HG03378 (cell line): ENCODE measurements around the gene ABCB9.
A peak's percentile ranks its signal among the peaks of the same experiment; 100 is the strongest.

ENCODE experiments used
- ATAC-seq: cut with Tn5 transposase; IDR thresholded peaks from one replicate; pipeline ENCODE4 v1.9.1; 2021; ENCODE audit warnings: mild to moderate bottlenecking, moderate library complexity; ENCODE audit not compliant: unreplicated experiment

The ABCB9 gene

GRCh38 chr12:122966743-122967550 lies 684 bp upstream of the ABCB9 start:
- no peak for ATAC-seq

- no peak for ATAC-seq
Measured at GRCh38 chr12:122965321-122965751, 927 bp downstream of the ABCB9 start.

DNA sequence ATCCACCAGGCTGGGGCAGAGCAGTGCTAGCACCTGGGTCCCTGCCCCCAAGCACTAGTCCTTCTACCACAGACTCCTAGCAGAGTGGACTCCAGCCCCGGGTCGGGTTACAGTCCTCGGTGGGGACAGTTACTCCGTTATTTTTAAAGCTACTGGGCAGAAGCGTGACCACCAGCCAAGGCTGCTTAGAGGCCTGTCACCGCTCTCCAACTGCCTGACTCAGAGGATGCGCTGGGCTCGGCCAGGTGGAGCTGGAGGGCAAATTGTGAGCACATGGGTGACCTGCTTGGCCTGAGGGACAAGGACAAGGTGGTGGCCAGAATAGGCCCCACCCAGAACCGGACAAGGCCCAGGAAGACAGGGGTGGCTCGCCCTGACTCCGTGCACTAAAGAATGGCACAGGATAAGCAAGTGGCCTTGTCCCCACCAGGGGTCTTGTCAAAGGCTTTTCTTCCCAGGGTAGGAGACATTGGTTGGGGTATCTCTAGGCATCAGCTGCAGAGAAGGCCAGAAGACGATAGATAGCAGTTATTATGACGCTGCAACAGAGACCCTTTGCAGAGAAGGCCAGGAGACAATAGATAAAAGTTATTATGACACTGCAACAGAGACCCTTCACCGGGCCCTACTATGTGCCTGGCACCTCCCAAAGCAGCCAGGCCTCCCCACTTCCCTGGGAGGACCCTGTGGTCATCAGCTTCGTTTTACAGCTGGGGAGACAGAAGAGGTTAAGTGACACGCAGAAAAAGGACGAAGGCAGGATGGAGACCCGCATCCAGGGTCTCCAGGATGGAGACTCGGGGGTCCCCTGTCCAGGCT lies 1.6 kb downstream of the ABCB9 start:
- no peak for ATAC-seq

DNA sequence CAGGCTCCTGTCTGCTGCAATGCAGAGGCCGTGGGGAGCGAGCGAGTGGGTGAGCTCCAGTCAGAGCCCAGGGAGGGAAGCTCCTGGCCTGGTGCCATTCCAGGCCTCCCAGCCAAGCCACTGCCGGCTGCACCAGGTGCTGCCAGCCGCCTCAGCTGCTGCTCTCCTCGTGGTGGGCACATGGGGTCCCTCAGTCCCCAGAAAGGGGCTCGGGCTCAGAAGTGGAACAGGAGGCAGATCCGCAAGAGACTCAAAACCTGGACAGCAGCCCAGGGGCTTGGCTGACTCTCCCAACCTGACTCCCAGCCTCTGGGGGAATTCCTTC lies 2.4 kb downstream of the ABCB9 start:
- ATAC-seq = no peak

DNA sequence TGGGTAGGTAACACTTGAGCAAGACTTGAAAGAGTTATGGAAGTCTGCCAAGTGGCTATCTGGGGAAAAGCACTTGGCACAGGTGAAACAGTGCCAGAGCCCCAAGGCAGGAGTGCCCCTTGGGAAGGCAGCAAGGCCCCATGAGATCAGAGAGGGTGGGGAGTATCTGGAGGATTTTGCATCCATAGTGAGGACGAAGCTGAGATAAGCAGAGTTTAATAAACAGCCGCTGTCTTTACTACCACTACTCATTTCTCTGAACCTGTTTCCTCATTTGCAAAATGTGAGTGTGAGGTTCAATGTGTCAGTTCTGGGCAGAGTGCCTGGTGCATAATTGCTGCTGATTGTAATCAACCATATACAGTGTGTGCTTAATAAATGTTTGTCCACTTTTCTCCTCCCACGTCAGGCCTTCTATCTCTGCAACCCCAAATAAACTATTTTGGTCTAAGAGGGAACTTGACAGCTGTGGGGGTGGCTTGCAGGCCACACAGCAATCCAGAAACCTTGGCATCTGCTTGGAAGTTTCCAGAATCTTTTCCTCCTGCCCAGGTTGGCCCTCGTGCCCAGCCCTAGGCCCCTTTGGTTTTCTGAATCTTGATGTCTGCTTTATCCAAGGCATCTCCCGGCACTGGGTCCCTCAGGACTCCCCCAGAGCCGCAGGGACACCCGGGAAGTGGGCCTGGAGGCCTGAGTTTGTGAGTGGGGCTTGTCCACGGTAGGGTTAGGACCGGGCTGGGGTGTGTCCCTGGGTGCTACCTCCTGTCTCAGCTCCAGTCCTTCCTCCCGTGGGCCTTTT lies 4.5 kb downstream of the ABCB9 start:
- ATAC-seq = no peak

DNA sequence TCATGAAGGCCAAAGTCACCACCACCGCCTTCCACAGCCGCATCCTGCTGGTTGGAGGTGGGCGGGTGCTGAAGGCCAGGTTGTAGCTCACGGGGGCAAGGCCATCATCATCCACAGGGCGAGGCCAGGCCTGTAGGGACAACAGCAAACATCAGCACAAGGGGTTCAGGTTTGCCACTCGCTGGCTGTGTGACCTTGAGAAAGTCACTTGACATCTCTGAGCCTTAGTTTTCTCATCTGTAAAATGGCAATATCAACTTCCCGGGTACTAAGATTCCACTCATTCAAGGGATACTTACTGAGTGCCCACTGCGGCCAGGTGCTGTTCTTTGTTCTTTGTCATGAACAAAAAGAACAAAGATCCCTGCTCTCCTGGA lies 6.1 kb downstream of the ABCB9 start:
- ATAC-seq = no peak

DNA sequence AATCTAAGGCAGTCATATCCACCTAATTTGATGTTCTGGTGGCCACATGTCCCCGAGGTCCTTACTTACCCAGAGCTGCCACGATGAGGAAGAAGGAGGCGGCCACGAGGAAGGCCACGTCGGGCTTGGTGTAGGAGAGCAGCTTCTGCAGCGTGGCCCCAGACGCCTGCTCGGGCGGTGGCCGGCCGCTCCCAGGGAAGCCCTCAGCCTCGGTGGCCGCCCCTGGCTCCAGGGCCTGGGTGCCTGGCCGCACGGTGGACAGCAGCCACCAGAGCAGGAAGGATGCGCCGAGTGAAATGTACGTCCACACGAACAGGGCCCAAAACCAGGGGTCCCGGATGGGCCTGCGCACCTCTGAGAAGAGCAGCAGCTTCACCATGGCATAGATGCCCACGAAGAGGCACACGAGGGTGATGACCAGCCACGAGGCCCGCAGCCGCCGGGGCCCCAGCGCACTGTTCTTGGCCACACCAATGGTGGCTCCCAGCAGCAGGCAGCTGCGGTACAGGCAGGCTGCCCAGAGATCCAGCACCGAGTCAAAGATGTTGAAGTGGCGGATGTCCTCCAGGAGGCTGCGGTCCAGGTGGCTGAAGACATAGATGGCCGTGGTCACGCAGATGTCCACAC lies 6.6 kb downstream of the ABCB9 start:
- ATAC-seq = no peak

DNA sequence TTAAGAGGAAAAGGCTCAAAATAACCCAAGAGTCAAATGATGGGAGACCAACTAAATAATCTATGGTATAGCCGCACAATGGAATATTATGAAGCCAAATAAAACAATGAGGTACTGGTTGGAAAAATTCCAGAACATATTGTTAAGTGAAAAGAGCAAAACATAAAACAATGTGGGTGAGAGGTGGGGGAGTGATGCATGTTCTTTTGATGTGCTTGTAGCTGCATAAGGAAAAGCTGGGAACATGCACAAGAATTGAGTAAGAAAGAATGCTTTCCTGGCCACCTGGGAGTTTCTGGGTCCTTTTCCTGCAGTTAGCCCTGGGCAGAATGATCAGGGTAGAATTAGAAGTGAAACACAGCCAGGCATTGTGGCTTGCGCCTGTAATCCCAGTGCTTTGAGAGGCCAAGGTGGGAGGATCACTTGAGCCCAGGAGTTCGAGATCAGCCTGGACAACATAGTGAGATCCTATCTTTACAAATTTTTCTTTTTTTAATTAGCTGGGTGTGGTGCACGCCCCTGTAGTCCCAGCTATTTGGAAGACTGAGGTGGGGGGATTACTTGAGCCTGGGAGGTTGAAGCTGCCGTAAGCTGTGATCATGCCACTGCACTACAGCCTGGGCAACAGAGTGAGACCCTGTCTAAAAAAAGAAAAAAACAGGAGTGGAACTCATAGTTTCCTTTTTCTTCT lies 7.9 kb downstream of the ABCB9 start:
- no peak for ATAC-seq

GRCh38 chr12:122956035-122956434 lies 10.2 kb downstream of the ABCB9 start:
- ATAC-seq = no peak

GRCh38 chr12:122955156-122955555 lies 11.1 kb downstream of the ABCB9 start:
- ATAC-seq = no peak

DNA sequence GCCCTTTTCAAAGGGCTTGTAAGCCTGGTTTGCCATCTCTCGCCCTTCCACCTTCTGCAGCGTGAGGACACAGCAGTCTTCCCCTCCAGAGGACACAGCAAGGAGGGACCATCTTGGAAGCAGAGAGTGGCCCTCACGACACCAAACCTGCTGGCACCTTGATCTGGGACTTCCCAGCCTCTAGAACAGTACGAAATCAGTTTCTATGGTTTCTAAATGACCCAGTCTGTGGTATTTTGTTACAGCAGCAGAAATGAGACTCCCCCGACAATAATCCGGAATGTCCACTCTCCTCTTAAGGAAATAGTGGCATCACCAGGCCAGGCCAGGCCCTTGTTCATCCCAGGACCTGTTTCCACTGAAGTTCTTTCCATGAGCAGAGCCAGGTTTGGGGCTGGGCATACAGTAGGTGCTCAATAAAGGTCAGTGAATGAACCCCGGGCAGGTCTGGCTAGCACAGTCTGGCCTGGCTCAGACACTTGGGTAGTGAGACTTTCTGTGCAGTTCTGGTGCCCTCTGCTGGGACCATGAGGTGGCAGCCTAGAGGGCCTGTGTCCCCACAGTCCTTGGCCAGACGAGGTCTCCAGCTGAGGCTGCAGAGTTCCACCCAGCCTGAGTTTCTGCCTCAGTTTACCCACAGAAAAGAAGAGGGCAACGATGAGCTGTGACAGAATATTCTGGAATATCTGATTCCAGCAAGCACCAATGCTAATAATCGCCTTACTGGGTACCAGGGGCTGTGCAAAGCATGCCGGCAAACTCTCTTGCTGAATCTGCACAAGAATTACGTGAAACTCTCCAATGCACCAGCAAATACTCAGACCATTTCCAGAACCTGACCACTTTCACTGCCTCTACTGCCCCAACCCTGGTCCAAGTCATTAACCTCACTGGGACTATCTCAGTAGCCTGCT lies 14.0 kb downstream of the ABCB9 start:
- ATAC-seq = peak; percentile 51

DNA sequence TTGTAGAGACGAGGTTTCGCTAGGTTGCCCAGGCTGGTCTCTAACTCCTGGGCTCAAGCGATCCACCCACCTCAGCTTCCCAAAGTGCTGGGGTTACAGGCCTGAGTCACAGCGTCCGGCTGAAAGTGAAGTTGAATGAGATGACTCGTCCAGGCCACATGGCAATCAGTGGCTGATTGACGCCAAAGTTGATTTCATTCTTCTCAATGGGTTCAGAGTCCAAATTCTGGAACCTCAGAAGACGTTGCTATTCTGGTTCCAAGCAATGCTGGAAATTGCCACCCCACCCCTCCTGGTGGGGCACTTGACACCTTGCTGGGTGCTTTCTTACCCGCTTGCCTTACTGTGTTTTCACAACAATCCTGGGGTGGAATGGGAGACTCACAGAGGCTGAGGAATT lies 14.9 kb downstream of the ABCB9 start:
- ATAC-seq = no peak

- ATAC-seq = no peak
Measured at GRCh38 chr12:122949816-122950675, 16.2 kb downstream of the ABCB9 start.

GRCh38 chr12:122949405-122949804 lies 16.9 kb downstream of the ABCB9 start:
- no peak for ATAC-seq

DNA sequence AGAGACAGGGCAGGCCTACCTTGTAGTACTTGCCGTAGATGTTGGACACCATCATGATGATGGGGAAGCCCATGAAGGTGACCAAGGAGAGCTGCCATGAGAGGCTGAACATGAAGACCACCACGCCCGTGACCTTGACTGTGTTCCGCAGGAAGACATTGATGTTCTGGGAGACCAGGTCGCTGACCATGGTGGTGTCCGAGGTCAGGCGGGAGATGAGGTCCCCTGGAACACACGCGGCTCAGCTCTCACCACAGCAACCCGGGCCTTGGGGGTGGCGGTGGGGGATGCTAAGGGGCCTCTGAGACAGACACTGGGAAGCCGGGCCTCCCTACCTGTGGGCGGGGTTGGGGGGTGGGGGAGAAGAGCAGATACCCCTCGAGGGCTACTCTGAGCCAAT lies 17.7 kb downstream of the ABCB9 start:
- no peak for ATAC-seq

DNA sequence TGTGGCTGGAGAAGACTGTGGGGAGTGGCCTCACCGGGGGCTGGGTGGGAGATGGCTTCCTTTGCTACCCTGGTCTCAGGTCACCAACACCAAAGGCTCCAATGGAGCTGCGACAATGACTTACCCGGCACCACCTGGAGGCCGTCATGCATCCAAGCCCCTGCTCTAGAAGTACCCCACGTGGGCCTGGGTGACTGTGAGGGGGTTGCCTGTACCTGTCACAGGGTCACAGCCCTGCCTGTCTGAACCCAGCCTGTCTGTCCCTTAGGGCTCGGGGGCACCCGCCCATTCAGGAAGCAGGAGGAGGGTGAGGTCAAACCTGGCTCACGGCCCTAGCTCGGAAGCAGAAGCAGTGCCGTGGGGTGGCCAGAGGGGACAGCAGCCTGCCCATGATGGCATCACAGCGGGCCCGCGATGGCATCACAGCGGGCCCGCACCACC lies 18.9 kb downstream of the ABCB9 start:
- ATAC-seq = no peak

GRCh38 chr12:122946690-122947341 lies 19.4 kb downstream of the ABCB9 start:
- peak; percentile 73 for ATAC-seq
